Measurements from ENCODE around the gene NTRK3.

NTRK3 gene

GRCh38 chr15:88029696-88030095, 226.8 kb downstream of the NTRK3 start:
- no peak for DNase-seq (ENCODE audit: low spot score)

GRCh38 chr15:88028024-88028423, 228.5 kb downstream of the NTRK3 start:
- no peak for DNase-seq (ENCODE audit: low spot score)

GRCh38 chr15:88023914-88024313, 232.6 kb downstream of the NTRK3 start:
- DNase-seq (ENCODE audit: low spot score), result no peak

GRCh38 chr15:88022716-88023115, 233.8 kb downstream of the NTRK3 start:
- no peak for DNase-seq (ENCODE audit: low spot score)

GRCh38 chr15:88021601-88022000, 234.9 kb downstream of the NTRK3 start:
- no peak for DNase-seq (ENCODE audit: low spot score)

DNA sequence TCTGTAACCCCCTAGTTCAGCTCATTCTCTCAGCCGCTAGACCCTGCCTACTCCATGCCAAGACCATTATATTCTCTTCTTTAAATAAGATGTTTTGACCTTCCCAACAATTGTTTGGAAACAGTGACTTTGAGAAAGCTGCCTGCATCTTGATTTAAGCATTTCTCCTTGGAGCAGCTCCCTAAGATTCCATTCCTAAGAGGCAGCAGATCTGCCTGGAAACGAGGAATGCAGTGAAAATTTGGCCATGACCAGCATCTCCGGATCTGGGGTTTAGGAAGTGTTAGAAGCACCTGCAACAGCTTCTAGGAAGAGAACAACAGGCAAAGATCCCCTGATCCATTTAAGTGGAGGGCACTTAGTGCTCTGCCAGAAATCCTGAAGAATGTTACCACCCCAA, 235.7 kb downstream of the NTRK3 start:
- DNase-seq (ENCODE audit: low spot score), result no peak

DNA sequence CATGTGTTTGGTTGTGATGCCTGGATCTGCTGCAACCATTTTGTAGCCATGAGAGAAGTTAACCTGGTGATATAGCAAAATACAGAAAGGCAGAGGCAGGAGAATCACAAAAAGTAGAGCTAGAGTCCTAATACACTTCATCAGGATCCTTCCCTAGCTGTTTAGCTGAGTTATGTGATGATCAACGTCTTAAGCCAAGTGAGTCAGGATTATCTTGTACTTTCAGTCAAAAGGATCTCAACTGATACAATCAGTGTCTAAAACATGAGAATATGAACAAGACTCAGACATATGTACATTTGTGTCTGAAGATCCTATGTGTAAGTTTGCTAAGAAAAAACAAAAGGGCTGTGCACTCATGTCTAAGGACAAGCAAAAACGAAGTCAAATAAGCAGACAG, 236.9 kb downstream of the NTRK3 start:
- no peak for DNase-seq (ENCODE audit: low spot score)

- DNase-seq (ENCODE audit: low spot score), result no peak
Measured at GRCh38 chr15:88018869-88019641, 237.5 kb downstream of the NTRK3 start.

GRCh38 chr15:88017753-88018152, 238.8 kb downstream of the NTRK3 start:
- DNase-seq (ENCODE audit: low spot score), result no peak

- DNase-seq (ENCODE audit: low spot score), result no peak
Measured at GRCh38 chr15:88016406-88016805, 240.1 kb downstream of the NTRK3 start.

- no peak for DNase-seq (ENCODE audit: low spot score)
Measured at GRCh38 chr15:88015228-88015860, 241.2 kb downstream of the NTRK3 start.

DNA sequence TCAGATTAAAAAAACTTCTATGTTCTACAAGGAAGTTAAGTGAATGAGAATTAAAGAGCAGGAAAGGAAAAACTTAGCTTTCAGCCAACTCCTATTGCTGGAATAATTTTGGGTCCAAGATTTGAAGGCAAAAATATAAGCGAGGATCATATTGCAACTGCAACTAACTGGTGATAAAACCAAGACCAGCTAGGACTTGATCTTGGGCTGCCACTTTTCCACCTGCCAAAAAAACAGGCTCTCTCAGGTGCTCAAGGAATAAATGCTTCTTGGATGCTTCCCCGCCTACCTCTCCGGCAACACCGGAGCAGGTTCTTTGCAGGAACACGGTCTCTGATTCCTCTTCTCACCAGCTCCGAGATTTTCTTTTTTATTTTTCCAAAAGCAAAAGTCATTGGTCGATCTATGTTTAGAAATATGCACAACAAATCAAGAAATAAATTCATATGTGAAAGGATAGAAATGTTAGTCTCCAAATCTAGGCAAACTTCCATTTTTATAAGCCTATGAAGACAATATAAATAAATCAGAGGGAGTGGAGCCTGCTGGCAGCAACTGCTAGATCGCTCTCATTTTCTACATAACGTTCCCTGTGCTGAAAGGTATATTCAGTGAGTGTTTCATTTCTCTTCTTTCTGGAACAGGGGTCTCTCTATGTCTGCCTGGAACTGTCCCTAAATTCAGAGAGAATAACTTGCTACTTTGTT, 241.9 kb downstream of the NTRK3 start:
- DNase-seq (ENCODE audit: low spot score), result no peak

GRCh38 chr15:88013111-88013510, 243.4 kb downstream of the NTRK3 start:
- no peak for DNase-seq (ENCODE audit: low spot score)

GRCh38 chr15:88012688-88013087, 243.9 kb downstream of the NTRK3 start:
- no peak for DNase-seq (ENCODE audit: low spot score)

- DNase-seq (ENCODE audit: low spot score), result no peak
Measured at GRCh38 chr15:88012233-88012632, 244.3 kb downstream of the NTRK3 start.

DNA sequence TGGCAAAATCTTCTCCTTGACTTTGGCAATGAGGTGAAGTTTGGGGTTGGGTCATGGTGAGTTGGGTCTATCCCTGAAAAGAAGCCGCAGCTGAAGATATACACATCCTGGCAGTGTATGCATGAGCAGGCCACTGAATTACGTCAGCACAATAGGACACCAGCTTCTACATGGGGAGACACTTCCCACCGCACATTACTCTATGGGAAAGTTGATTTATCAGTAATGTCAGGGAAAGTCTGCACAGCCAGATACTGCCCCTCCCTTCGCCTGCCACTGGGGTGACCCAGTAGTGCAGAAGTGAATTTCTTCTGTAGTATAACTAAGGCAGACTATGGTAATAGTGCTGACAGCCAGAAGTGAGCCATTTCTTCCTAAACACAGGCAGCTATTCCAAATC, 245.0 kb downstream of the NTRK3 start:
- no peak for DNase-seq (ENCODE audit: low spot score)

DNA sequence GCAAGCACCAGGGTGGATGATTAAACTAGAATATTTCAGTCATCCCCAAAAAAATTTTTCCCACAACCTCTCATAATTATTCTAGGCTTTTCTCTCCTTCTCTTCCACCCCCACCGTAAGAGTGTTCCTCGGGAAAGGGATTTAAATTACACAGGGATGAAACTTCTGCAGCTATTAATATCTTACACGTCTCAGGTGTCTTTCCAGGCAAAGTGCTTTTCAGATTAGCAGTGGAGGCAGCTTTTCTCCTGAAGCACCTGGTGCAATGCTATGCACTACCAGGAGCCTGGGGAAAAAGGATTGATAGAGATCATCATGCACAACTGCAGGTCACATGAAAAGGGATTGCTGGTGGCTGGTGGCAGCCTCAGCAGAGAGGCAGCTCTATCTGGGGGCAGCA, 250.4 kb downstream of the NTRK3 start:
- no peak for DNase-seq (ENCODE audit: low spot score)

DNA sequence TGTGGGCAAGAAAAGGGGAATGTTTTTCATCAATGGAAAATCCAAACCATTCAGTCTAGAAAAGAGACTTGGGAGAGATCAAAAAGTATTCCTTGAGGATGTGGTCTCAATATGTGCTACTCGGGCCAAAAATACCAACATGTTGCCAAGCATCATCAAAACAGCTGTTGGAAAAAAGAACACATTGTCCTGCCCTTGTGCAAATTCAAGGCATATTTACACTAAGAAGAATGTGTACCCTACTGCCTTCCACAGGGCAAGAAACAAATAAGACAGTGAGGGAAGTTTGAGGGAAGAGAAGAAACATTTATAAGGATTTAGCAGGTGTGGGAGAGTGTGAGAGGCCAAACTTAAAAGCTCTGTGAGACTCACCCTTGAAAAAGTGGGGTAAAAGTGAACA, 252.1 kb downstream of the NTRK3 start:
- no peak for DNase-seq (ENCODE audit: low spot score)

DNA sequence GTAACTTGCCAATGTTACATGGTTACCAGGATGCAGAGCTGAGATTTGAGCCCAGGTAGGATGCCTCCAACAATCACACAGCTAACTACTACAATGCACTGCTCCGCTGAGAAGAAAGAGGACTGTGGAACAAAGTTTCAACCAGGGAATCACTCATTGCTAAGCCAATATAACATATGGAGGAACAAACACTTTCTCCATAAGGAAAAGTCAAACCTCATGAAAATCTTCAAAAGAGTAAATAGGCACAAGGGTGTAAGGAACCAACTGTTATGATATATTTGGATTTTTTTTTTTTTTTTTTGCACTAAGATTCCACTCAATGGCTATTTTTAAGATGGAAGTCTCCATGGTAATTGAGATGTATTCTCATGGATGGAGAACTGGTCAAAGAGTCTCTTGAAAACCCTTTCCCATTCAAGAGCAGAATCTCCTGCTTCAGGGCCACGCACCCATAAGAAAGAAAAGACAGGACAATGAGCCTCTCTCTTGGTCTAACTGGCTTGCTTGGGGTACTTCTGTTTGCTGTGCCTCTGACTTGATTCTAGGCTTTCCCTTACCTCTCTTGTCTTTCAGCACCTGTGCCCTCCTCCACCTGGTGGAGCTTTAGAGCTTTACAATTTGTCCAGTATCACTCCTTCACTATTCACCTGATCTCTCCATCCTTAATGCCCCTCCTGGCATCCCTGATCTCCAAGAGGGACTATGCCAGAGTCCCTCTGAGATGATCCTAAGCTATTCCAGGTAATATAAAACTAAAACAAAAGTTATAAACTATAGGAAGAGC, 252.8 kb downstream of the NTRK3 start:
- no peak for DNase-seq (ENCODE audit: low spot score)

- no peak for DNase-seq (ENCODE audit: low spot score)
Measured at GRCh38 chr15:88002706-88003105, 253.8 kb downstream of the NTRK3 start.

GRCh38 chr15:87998630-87999029, 257.9 kb downstream of the NTRK3 start:
- no peak for DNase-seq (ENCODE audit: low spot score)

DNA sequence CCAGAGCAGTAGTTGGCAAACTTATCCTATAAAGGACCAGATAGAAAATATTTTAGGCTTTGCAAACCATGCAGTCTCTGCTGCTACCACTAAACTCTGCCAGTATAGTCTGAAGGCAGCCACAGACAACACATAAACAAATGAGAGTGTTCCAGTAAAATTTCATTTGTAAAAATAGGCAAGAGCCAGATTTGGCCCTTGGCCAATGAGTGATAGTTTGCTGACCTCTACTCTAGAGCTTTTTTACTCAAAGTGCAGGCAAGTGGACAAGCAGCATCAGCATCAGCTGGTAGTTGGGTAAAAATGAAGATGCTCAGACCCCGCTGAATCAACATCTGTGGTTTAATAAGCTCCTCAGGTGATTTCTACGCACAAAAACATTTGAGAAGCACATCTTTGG, 269.8 kb downstream of the NTRK3 start:
- no peak for DNase-seq (ENCODE audit: low spot score)

Measured in COLO829 (cell line).